Measurements from ENCODE around the gene GRIPAP1. TPM values are rescaled to one million over a fixed set of nuclear protein-coding genes. Genes with fewer than 3 reads are reported as not detected.

Gene GRIPAP1
- polyA plus RNA-seq, 3 donors from 2014 or later = 0.62 to 19.8 (median 7.7) TPM

DNA sequence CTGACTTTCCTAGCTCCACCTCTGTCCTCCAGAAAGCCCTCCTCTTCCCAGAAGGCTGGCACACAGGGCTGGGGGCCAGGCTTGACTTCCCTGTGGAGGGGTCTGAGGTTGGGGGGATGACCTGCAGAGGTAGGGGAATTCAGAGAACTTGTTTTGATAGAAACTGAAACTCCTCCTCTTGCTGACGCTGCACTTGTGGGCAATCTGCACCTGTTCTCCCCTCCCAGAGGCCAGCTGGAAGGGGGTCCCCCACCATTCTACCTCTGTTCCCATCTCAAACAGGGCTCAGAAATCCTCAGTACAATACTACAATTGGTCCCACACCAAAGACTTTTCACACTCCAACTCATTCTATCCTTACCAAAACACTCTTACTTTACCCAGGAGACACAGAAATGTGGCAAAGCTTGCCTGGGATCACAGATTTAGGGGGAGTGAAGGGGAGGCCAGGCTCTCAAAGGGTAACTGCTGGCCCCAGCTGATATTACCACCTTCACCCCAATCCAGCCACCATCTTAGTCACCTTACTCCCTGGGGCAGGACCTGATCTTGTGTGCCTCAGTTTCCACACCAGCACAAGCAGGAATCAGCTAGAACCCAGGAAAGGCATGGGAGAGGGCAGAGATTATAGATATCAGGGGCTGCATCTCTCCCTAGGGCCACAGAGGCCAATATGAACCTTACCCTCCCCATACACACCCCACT lies 63.2 kb downstream of the GRIPAP1 start:
- Mint-ChIP-seq H3K36me3 (peaks cover 2 to 20% (median 6%) of the 10 kb centered on the region in 3 donors), H3K27ac (peak overlapping the region; percentile 93 to 99 (median 95))

DNA sequence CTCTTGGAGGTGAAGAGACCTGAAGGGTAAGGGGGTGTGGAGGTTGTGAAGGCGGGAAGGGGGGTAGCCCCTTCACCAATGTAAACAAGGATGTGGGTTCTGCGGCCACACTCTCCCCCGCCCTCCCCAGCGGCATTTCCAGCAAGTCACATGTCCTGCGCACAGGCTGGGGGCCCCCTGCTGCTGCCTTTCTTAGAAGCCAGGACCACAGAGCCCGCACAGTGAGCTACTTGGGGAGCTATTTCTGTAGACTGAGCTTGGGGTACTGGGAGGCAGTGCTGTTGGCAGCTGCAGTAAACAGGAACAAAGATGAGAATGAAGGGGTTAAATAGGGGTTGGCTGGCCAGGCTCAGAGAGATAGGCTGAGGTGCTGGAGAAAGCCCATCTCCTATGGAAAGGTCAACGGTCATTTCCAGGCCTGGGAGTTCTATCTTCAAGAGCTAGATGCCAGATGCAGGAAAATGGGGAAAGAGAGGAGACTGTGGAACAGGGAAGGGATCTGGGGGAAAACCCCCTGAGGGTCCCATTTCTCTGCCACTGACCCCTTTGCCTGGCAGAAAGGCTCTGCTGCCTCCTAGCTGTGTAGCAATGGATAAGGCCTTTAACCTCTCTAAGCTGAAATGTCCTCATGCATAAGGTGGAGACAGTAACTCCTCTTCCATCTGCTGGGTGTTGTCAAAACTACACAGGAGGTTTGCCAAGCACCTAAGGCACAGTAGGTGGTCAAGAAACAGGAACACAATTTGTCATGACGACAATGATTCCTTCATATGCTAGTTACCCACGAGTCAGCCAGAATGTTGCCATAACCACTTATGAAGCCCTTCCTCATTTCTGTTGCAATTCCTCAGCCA lies 64.8 kb downstream of the GRIPAP1 start:
- Mint-ChIP-seq H3K27ac (peak overlapping the region; percentile 93 to 99 (median 95)), H3K9me3 (no peaks in the 10 kb centered on the region), H3K4me3 (peak overlapping the region; percentile 75 to 91 (median 82)), H3K36me3 (peaks cover 5 to 28% (median 12%) of the 10 kb centered on the region in 3 donors), H3K4me1 (peaks cover 84 to 85% of the 10 kb centered on the region in 2 donors), H3K27me3 (ENCODE audit: low read depth in 3 of 3) (peaks cover 7 to 16% (median 8%) of the 10 kb centered on the region in 3 donors)
- DNase-seq = peak; percentile 90 to 92 (median 90)

More for the DNA sequence above, 63.2 kb downstream of the GRIPAP1 start:
- H3K4me3 Mint-ChIP-seq = peak overlapping the region; percentile 75 to 91 (median 82)
- no peaks in the 10 kb centered on the region for H3K9me3 Mint-ChIP-seq
- H3K4me1 Mint-ChIP-seq = peaks cover 93 to 99% of the 10 kb centered on the region in 2 donors
- H3K27me3 Mint-ChIP-seq (ENCODE audit: low read depth in 3 of 3) = peaks cover 10 to 15% (median 11%) of the 10 kb centered on the region in 3 donors
- DNase-seq = peak; percentile 47 to 59 (median 51)

DNA sequence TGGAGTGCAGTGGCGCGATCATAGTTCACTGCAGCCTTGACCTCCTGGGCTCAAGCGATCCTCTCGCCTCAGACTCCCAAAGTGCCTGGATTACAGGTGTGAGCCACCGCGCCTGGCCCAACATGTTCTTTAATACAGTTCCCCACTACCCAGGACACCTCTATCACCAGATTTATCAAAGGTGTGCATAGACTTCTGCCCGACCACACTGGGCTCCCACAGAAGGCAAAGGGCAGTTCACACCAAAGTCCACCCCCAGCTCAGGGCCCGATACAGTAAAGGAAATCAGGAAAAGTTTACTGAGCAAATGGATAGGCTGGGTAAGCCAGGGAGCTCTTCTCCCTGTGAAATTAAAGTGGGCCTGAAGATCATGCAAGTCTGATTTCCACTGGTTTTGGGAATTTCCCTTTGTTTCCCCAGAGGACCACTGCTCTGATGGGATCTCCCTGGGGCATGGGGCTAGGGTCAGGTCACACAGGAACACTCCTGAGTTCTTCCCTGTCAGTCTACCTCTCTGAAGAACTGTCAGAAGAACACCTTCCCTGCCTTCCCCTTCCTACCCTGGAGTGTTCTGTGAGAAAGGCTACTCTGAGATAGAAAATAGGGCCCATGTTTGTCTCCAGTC lies 65.5 kb downstream of the GRIPAP1 start:
- peak overlapping the region; percentile 75 to 91 (median 82) for H3K4me3 Mint-ChIP-seq
- H3K36me3 Mint-ChIP-seq = peaks cover 5 to 23% (median 12%) of the 10 kb centered on the region in 3 donors
- peaks cover 7 to 16% (median 8%) of the 10 kb centered on the region in 3 donors for H3K27me3 Mint-ChIP-seq (ENCODE audit: low read depth in 3 of 3)
- H3K4me1 Mint-ChIP-seq = peaks cover 77 to 78% of the 10 kb centered on the region in 2 donors
- DNase-seq = no peak
- peak overlapping the region; percentile 93 to 99 (median 95) for H3K27ac Mint-ChIP-seq
- no peaks in the 10 kb centered on the region for H3K9me3 Mint-ChIP-seq

DNA sequence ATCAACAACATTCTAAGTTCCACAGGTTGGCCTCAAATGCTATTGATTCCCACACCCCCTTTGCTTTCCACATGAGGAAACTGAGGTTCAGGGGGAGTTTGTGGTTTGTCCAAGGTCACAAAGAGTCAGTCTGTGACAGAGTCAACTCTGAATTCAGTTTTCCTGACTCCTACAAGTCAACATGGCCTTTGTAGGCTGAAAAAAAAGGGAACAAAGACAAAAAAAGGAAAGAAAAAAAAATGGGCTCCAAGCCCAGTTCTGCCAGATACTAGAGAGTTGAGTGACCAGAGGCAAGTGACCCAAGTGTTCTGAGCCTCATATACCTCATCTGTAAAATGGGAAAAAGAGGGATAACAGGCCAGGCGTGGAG lies 66.8 kb downstream of the GRIPAP1 start:
- Mint-ChIP-seq H3K27ac (peak overlapping the region; percentile 59 to 79 (median 70)), H3K4me3 (peak overlapping the region in 1 of 5 donors; percentile 56), H3K27me3 (ENCODE audit: low read depth in 3 of 3) (peaks cover 7 to 16% (median 8%) of the 10 kb centered on the region in 3 donors), H3K36me3 (peaks cover 5 to 22% (median 12%) of the 10 kb centered on the region in 3 donors), H3K4me1 (peaks cover 66 to 67% of the 10 kb centered on the region in 2 donors), H3K9me3 (no peaks in the 10 kb centered on the region)
- no peak for DNase-seq

DNA sequence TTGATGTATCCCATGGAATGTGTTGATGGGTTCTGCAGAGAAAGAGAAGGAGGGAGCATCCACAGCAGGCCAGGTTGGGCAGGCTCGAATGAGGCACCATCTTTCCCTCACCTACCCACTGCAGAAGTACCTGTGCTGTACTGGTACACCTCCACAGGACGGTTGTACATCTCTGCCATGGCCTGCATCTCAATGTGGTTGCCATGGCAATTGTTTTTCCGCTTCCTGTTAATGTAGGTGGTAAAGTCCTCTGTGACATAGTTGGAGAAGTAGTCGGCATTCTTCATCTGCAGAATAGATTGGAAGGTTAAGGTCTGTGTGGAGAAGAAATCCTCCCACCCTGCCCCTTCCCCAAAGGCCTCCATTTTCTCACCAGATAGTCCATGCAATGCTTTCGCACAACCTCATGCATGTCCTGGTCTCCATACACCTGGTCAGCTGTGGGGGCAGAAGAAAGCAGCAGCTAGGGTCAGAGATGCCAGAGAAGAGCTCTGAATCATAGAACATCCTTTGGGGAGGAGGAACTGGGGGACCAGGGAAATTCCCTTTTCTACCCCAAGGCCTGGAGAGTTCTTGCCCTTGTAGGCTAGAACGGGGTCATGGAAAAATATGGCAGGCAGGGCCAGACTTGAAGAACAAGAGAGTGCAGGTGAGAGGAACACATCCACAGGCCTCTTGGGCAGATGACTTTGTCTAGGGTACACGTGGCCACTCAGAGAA lies 67.3 kb downstream of the GRIPAP1 start:
- peak overlapping the region; percentile 59 to 79 (median 74) for H3K27ac Mint-ChIP-seq

DNA sequence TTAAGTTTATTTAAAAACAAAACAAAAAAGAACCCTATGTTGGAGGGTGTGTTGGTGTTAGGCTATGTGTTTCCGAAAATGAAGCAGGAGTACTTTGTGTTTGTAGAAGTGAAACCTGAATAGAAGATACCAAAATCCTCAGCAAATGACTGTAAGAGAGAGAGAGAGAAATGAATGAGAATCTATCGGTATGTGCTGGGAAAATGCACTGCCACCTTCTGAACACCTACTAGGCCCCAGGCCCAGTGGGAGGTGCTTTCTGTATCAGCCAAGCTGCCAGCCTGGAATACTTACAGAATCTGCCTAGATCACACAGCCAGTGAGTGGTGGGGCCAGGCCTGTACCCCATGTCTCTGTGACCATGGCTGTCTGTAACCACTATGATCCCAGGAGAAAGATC lies 68.3 kb downstream of the GRIPAP1 start:
- no peak overlapping the region for H3K4me3 Mint-ChIP-seq
- DNase-seq = no peak
- peaks cover 52 to 53% of the 10 kb centered on the region in 2 donors for H3K4me1 Mint-ChIP-seq
- H3K27ac Mint-ChIP-seq = peak overlapping the region in 5 of 6 donors; percentile 20 to 85 (median 51)
- peaks cover 6 to 8% (median 7%) of the 10 kb centered on the region in 3 donors for H3K27me3 Mint-ChIP-seq (ENCODE audit: low read depth in 3 of 3)
- H3K36me3 Mint-ChIP-seq = peaks cover 5 to 22% (median 12%) of the 10 kb centered on the region in 3 donors
- H3K9me3 Mint-ChIP-seq = no peaks in the 10 kb centered on the region

More for the DNA sequence above, 67.3 kb downstream of the GRIPAP1 start:
- peaks cover 61 to 63% of the 10 kb centered on the region in 2 donors for H3K4me1 Mint-ChIP-seq
- no peak for DNase-seq
- H3K27me3 Mint-ChIP-seq (ENCODE audit: low read depth in 3 of 3) = peaks cover 7 to 13% (median 8%) of the 10 kb centered on the region in 3 donors
- H3K4me3 Mint-ChIP-seq = peak overlapping the region in 1 of 5 donors; percentile 56
- H3K36me3 Mint-ChIP-seq = peaks cover 5 to 22% (median 12%) of the 10 kb centered on the region in 3 donors
- no peaks in the 10 kb centered on the region for H3K9me3 Mint-ChIP-seq

DNA sequence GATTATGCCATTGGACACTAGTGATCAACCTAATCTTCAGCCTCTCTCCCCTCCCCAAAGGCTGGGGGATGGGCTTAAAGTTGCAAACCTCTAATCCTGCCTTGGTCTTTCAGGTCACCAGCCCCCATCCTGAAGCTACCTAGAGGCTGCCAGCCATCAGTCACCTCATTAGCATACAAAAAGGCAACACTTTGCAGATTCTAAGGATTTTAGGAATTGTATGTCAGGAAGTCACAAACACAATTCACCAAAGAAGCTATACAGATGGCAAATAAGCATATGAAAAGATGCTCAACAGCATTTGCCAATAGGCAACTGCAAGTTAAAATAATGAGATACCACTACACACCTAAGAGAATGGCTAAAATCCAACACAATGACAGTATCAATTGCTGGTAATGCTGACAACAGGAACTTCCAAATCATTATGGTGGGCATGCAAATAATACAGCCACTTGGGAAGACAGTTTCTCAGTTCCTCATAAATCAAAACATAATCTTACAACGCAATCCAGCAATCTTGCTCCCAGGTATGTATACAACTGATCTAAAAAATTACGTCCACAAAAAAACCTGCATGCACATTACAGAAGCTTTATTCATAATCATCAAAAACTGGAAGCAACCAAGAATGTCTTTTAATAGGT lies 74.2 kb downstream of the GRIPAP1 start:
- H3K4me1 Mint-ChIP-seq = peaks cover 25 to 35% of the 10 kb centered on the region in 2 donors
- no peak for DNase-seq
- H3K27me3 Mint-ChIP-seq (ENCODE audit: low read depth in 3 of 3) = peaks cover 0 to 9% (median 0%) of the 10 kb centered on the region in 3 donors
- peaks cover 0 to 7% (median 1%) of the 10 kb centered on the region in 3 donors for H3K36me3 Mint-ChIP-seq
- no peaks in the 10 kb centered on the region for H3K9me3 Mint-ChIP-seq
- H3K4me3 Mint-ChIP-seq = no peak overlapping the region
- no peak overlapping the region for H3K27ac Mint-ChIP-seq

DNA sequence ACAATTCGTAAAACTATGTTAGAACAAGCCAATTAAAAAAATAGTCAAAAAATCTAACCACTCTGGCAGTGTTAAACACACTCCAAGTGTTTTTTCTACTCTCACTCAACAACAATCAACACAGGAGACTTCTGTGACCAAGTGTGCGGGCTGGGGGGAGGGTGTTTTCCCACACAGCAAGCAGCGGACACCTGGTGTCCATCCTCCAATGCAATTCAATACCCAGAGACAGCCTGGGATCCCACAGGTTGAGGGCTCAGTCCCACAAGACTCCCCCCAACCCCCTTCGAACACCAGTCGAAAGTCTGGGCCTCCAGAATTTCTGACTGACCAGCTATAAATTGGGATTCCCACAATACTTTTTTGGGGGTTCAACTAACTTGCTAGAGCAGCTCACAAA lies 74.9 kb downstream of the GRIPAP1 start:
- H3K4me3 Mint-ChIP-seq = no peak overlapping the region
- DNase-seq = no peak
- H3K27ac Mint-ChIP-seq = no peak overlapping the region
- peaks cover 0 to 5% (median 0%) of the 10 kb centered on the region in 3 donors for H3K36me3 Mint-ChIP-seq
- H3K27me3 Mint-ChIP-seq (ENCODE audit: low read depth in 3 of 3) = peaks cover 0 to 9% (median 0%) of the 10 kb centered on the region in 3 donors
- peaks cover 33 to 41% of the 10 kb centered on the region in 2 donors for H3K4me1 Mint-ChIP-seq
- H3K9me3 Mint-ChIP-seq = no peaks in the 10 kb centered on the region

DNA sequence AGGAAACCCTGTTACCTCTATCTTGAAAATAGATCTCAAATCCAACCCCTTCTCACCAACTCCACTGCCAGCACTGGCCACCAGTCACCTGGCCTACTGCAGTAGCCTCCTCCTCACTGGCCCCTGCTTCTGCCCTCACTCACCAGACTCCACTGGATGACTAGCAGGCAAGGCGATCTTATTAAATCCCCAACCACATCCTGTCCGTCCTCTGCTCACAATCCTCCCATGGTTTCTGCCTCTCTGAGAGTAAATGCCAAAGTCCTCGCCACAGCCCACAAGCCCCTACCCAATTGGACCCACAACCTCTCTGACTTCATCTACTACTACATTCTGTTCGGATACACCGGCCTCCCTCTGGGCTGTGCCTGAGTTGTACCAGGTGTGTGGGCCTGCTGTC lies 77.8 kb downstream of the GRIPAP1 start:
- peaks cover 0 to 9% (median 3%) of the 10 kb centered on the region in 3 donors for H3K36me3 Mint-ChIP-seq
- peaks cover 61 to 64% of the 10 kb centered on the region in 2 donors for H3K4me1 Mint-ChIP-seq

DNA sequence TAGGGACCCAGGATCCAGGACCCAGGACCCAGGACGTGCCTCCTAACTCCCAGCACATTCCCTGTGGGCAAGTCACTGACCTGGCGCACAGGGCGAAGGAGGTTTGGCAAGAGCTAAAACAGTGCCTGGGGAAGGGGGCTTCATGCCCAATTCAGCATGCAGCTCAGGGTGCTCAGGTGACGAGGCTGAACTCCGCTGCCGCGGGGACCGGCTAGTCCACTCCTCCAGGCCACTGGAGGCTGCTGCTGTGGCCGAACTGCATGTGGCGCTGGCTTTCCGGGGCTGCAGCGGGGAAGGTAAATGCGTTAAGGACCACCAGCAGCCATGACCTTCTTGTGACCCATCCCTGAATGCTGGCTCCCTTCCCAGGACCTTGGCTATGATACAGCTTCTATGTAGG lies 78.3 kb downstream of the GRIPAP1 start:
- Mint-ChIP-seq H3K4me3 (peak overlapping the region; percentile 55 to 75 (median 68)), H3K27me3 (ENCODE audit: low read depth in 3 of 3) (peaks cover 2 to 17% (median 7%) of the 10 kb centered on the region in 3 donors), H3K36me3 (peaks cover 0 to 9% (median 3%) of the 10 kb centered on the region in 3 donors), H3K27ac (peak overlapping the region; percentile 57 to 94 (median 83)), H3K4me1 (peaks cover 65 to 67% of the 10 kb centered on the region in 2 donors), H3K9me3 (no peaks in the 10 kb centered on the region)
- DNase-seq = no peak

More for the DNA sequence above, 77.8 kb downstream of the GRIPAP1 start:
- Mint-ChIP-seq H3K27me3 (ENCODE audit: low read depth in 3 of 3) (peaks cover 2 to 14% (median 3%) of the 10 kb centered on the region in 3 donors), H3K9me3 (no peaks in the 10 kb centered on the region), H3K27ac (peak overlapping the region; percentile 57 to 94 (median 83)), H3K4me3 (peak overlapping the region; percentile 55 to 75 (median 68))
- DNase-seq = peak; percentile 42 to 50 (median 49)

Data from immature natural killer cell (primary cell).